Ishikawa (cell line): ENCODE results near the gene SLC28A1.
A peak's percentile ranks its signal among the peaks of the same experiment; 100 is the strongest.

Source experiments
- CEBPB ChIP-seq: IDR thresholded peaks from 2 replicates; pipeline ENCODE4 v1.6.1; 2012
- CREB1 ChIP-seq: IDR thresholded peaks from 2 replicates; pipeline ENCODE4 v1.6.1; 2012; ENCODE audit warnings: low read depth
- EGR1 ChIP-seq: IDR thresholded peaks from 2 replicates; pipeline ENCODE4 v1.6.1; 2012
- EP300 ChIP-seq: IDR thresholded peaks from 2 replicates; pipeline ENCODE4 v1.6.1; 2012; ENCODE audit warnings: borderline replicate concordance
- FOXM1 ChIP-seq: IDR thresholded peaks from 2 replicates; pipeline ENCODE4 v1.6.1; 2012; ENCODE audit warnings: low read depth, borderline replicate concordance
- MAX ChIP-seq: IDR thresholded peaks from 2 replicates; pipeline ENCODE4 v1.6.1; 2012
- NFIC ChIP-seq: IDR thresholded peaks from 2 replicates; pipeline ENCODE4 v1.6.1; 2012
- RAD21 ChIP-seq: IDR thresholded peaks from 2 replicates; pipeline ENCODE4 v1.6.1; 2012; ENCODE audit warnings: low read depth
- TAF1 ChIP-seq: IDR thresholded peaks from 2 replicates; pipeline ENCODE4 v1.6.1; 2012; ENCODE audit warnings: low read depth, mild to moderate bottlenecking
- TCF12 ChIP-seq: IDR thresholded peaks from 2 replicates; pipeline ENCODE4 v1.6.1; 2012; ENCODE audit warnings: low read depth
- TEAD4 ChIP-seq: IDR thresholded peaks from 2 replicates; pipeline ENCODE4 v1.6.1; 2012
- USF1 ChIP-seq: IDR thresholded peaks from 2 replicates; pipeline ENCODE4 v1.6.1; 2012
- YY1 ChIP-seq: IDR thresholded peaks from 2 replicates; pipeline ENCODE4 v1.6.1; 2012; ENCODE audit warnings: low read depth
- ZBTB7A ChIP-seq: IDR thresholded peaks from 2 replicates; pipeline ENCODE4 v1.6.1; 2012; ENCODE audit warnings: low read depth
- TF ChIP-seq, protein P1 (sequence below): IDR thresholded peaks from 2 replicates; pipeline ENCODE4 v1.6.1; 2012; ENCODE audit warnings: low read depth, mild to moderate bottlenecking

Gene SLC28A1

GRCh38 chr15:84868037-84868880 lies 16.2 kb upstream of the SLC28A1 start:
- no peak for TF ChIP-seq MAX
- no peak for TF ChIP-seq USF1
- TF ChIP-seq RAD21 = no peak
- TF ChIP-seq NFIC = no peak
- no peak for TF ChIP-seq EP300
- TF ChIP-seq CEBPB = no peak
- TF ChIP-seq, protein P1, sequence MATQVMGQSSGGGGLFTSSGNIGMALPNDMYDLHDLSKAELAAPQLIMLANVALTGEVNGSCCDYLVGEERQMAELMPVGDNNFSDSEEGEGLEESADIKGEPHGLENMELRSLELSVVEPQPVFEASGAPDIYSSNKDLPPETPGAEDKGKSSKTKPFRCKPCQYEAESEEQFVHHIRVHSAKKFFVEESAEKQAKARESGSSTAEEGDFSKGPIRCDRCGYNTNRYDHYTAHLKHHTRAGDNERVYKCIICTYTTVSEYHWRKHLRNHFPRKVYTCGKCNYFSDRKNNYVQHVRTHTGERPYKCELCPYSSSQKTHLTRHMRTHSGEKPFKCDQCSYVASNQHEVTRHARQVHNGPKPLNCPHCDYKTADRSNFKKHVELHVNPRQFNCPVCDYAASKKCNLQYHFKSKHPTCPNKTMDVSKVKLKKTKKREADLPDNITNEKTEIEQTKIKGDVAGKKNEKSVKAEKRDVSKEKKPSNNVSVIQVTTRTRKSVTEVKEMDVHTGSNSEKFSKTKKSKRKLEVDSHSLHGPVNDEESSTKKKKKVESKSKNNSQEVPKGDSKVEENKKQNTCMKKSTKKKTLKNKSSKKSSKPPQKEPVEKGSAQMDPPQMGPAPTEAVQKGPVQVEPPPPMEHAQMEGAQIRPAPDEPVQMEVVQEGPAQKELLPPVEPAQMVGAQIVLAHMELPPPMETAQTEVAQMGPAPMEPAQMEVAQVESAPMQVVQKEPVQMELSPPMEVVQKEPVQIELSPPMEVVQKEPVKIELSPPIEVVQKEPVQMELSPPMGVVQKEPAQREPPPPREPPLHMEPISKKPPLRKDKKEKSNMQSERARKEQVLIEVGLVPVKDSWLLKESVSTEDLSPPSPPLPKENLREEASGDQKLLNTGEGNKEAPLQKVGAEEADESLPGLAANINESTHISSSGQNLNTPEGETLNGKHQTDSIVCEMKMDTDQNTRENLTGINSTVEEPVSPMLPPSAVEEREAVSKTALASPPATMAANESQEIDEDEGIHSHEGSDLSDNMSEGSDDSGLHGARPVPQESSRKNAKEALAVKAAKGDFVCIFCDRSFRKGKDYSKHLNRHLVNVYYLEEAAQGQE = no peak

DNA sequence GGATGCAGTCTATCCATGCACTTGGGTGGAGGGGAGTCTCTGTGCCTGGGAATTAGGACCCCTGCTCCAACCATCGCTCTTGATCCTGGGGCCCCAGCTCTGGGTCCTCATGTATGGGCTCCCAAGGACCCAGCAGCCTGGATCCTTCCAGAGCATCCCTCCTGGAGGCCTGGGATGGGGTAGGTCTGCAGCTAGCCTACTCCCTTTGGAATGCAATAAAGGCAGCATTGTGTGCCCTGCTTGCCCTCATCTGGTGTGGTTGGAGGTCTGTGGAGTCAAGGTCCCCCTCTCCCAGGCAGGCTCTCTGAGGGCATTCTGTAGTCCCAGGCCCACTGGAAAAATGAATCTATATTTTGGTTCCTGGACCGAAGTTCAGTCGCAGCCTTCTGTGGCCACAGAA lies 15.0 kb upstream of the SLC28A1 start:
- no peak for TF ChIP-seq USF1
- TF ChIP-seq RAD21 = no peak

GRCh38 chr15:84871428-84871985 lies 13.0 kb upstream of the SLC28A1 start:
- TF ChIP-seq RAD21 (peak; percentile 23; the same call in 1 of the 2 replicates), ZBTB7A (no peak)

GRCh38 chr15:84872009-84872910 lies 12.2 kb upstream of the SLC28A1 start:
- TF ChIP-seq TAF1 (no peak), FOXM1 (no peak), TEAD4 (no peak)

- TF ChIP-seq EGR1 (no peak), ZBTB7A (no peak), USF1 (no peak), CEBPB (no peak), MAX (no peak), TAF1 (no peak), TEAD4 (no peak), YY1 (no peak), RAD21 (no peak), FOXM1 (no peak)
- TF ChIP-seq, protein P1 = no peak
These were observed 10.5 kb upstream of the SLC28A1 start for GRCh38 chr15:84873997-84874396.

GRCh38 chr15:84874981-84875699 lies 9.3 kb upstream of the SLC28A1 start:
- TF ChIP-seq YY1 (no peak), EGR1 (no peak), MAX (no peak), NFIC (no peak), TAF1 (no peak), RAD21 (no peak), CEBPB (no peak), ZBTB7A (no peak), TCF12 (no peak), CREB1 (no peak), FOXM1 (no peak), EP300 (no peak), USF1 (no peak), TEAD4 (no peak)
- TF ChIP-seq, protein P1 = no peak
